Renal pelvis (tissue), 4 donors: ENCODE measurements around the gene BEST1. TPM values are rescaled to one million over a fixed set of nuclear protein-coding genes. Genes with fewer than 3 reads are reported as not detected.

Source experiments
- DNase-seq: peaks from one replicate; pipeline ENCODE4 v3.0.0-alpha.2; 2013
- polyA plus RNA-seq, 3 donors: library from polyadenylated mRNA; unstranded; fragments of 120-200 nt; gene quantifications; one replicate each; pipeline ENCODE4 v1.2.1, GENCODE V29; 2013; ENCODE audit not compliant: insufficient read length in 3 of 3

Gene BEST1
- polyA plus RNA-seq, 3 donors, result 5.1 to 6.3 (median 5.3) TPM

DNA sequence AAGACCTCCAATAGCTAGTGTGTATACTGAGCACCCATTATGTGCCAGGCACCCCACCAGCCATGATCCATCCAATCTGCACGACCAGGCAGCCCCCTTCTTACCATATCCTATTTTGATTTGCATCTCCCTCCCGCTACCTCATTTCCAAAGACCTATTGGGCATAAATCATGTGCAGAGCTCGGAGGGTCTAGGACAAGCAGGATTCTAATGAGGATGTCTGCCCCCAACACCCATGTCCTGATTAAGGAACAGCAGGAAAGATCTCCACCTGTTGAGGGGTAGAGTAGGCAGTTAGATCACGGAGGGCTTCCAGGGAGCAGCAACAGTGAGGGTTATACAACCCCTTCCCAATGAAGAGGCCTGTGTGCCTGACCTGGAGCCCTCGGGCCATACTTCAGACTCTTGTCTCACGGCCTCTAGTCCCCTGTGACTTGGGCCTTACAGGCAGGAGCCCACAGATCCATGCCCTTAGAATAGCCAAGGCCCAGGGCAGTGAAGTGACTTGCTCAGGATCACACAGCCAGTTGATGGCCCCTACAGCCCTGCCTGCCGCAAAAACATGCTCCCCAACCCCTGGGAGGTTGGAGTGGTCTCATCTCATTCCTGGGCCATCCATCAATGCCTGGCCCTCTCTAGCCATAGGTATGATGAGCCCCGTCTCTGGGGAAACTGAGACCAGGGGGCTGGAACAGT, 36.3 kb upstream of the BEST1 start:
- no peak for DNase-seq

DNA sequence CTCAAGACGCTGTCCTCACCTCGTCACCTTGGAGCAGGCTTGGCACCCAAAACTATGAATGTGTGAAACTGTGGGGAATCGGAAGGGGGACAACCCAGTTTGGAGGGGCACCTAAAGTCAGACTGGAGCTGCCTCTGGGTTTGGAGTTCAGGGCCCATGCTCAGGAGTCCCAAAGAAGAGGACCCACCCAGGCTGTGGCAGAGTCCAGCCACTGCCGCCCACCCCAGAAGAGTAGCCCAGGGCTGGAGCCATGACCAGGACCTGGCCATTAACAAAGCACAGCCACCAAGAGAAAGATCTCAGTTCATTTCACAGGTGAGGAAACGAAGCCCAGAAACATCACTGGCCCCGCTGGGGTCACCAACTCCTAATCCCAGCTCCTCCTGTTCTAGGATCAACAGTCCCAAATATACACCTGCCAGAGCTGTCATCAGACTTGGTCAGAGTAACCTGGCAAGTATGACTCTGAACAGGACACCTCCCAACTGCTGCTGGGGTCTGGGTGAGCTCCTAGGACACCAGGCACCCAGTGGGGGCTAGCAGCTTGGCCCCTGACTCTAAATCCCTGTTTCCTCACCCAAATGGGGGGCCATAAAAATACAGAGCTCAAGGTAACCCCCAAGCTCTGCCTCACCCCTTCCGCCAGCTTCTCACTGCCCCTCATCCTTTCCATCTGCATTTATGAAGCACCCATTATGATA, 35.5 kb upstream of the BEST1 start:
- no peak for DNase-seq

- DNase-seq, result no peak
Measured at GRCh38 chr11:61916737-61917333, 33.3 kb upstream of the BEST1 start.

DNA sequence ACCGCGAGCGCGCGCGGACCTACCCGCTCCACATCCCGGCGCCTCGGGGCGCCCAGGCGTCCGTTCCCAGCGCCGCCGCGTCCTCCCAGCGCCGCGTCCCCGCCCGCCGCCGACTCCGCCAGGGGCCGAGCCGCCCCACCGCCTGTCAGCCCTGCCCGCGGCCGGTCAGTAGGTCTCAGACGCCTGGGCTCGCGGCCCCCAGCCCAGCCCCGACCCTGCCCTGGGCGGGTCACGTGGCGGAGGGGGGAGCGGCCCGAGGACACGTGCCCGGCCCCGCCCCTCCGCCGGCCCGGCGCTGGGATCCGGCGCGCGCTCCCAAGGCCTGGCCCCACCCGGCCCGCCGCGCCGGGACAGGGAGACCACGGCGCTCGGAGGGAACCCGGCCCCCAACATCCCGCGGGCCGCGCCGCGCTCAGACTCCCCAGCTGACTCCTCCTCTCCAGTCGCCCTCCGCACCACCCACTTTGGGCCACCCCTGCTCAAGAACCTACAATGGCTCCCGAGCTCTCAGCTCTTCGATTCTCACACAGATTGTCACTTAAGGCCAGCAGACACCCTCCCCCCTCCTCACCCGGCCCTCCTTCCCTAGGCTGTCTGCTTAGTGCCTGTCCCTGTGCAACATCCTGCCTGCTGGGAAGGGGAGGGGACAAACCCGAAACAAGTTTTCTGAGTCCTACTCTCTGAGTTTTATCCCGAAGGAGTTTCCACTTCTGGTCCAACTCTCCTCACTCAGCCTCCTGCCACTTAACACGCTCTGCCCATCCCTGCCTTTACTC, 32.6 kb upstream of the BEST1 start, which contains the start of gene RAB3IL1:
Gene RAB3IL1 (minus strand): TSS at position 233 of the 776 bp plus-strand sequence. CDS start 199 bp downstream, at position 34.
- DNase-seq, result peak; percentile 60

- DNase-seq, result no peak
Measured at GRCh38 chr11:61918251-61918937, 31.8 kb upstream of the BEST1 start.

GRCh38 chr11:61918938-61919704, 31.0 kb upstream of the BEST1 start:
- DNase-seq, result no peak

DNA sequence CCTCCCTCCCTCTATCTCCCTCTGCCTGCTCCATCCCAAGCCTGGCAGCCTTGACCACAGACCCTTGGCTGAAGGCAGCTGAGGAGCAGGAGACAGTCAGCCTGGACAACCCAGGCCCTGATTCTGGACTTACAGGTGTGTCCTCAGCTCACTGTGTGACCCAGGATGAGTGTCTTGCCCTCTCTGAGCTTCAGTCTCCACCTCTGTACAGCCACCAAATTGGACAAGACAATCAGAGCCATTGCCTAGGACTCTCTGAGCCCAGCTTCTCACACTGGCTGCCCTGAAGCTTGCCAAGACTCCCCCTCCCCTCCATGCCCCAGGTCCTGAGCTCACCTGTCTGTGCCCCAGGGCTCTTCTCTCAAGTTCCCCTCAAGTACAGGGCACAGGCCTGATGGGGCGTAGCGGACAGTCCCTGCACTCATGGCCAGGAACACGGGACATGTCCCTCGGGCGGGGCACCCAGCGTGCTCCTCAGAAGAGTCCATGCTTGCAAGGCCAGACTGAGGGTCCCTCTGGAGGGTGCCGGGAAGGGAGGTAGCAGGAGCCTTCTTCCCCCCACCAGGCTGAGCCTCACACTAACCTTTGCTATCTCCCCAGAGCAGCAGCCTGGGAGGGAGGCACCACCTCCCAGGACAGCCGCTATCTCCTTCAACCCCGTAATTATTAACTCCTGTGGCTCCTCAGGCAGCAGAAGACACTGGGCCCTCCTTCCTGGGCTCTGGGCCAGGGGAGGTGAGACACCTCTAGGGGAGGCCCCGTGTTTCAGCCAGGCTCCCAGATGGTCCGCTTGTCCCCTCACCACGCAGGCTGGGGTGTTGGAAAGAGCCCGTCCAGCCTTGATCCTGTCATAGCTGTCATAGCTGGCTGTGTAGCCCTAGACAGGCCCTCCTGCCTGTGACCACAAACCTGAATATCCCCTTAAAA, 30.2 kb upstream of the BEST1 start:
- no peak for DNase-seq

DNA sequence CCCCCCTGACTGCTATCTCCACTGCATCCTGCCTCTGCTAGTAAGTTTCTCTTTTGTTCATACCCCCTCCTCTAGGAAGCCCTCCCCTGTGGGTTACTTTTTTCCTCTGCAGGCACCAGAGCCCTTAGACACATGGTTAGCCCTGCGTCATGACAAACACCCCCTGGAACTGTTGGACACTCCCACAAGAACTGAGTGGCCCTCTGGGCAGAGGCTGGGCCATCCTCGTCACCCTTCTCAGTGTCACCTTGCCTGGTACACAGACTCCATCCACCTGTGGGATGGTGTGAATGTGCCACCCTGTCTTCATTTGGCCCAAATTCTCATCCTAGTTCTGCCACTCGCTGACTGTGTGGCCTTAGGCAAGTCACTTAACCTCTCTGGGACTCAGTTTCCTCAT, 28.7 kb upstream of the BEST1 start:
- DNase-seq, result no peak

GRCh38 chr11:61922539-61922938, 27.6 kb upstream of the BEST1 start:
- DNase-seq, result peak; percentile 76

DNA sequence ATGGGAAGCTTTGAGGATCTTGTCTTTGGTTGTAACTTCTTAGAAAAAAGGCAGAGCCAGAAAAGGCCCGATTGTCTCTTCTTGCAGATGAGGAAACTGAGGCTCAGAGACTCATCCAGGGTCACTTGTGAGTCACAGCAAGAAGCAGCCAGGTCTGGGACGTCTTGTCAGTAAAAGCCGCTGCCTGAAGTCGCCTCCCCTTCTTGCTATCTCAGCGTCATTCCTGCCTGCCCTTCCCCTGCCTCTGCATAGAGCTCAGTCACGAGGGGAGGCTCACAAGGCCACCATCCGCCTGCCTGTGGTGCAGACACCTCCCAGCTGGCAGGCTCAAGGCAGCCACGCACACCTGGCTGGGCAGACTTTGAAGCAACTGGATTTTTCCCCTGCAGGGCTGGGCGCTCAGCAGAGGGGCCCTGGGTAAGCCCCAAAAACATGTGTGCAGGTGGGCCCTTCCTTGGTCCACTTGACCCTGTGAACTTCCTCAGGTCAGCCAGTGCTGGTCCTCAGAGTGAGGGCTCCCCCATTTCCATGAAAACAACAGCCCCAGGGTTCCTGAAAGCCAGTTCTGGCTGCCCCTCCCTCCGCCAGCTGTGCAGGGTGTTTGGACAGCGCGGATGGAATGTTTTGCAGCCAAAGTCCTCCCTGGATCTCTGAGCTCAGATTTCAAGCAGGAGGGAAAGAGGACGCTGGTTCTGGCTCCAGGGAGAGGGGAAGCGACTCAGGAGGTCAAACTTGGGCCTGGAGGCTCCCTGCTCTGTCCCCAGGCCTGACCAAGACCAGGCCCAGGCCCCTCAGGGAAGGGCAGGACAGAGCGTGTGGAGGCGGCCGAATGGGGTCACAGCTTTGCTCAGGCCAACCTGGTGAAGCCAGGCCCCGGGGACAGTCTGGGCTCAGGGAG, 26.7 kb upstream of the BEST1 start:
- DNase-seq, result peak; percentile 87

GRCh38 chr11:61924064-61924455, 26.1 kb upstream of the BEST1 start:
- no peak for DNase-seq

- DNase-seq, result no peak
Measured at GRCh38 chr11:61925736-61926135, 24.4 kb upstream of the BEST1 start.

DNA sequence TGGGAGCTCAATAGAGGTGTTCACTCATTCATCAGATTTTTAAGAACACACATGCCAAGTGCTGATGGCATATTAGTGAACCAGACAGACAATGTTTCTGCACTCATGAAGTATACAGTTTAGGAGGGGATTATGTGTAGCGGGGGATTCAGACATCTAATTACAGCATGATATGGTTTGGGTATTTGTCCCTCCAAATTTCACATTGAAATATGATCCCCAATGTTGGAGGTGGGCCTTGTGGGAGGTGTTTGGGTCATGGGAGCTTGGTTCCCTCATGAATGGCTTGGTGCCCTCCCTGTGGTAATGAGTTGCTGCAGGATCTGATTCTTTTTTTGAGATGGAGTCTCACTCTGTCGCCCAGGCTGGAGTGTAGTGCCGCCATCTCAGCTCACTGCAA, 23.9 kb upstream of the BEST1 start:
- DNase-seq, result no peak

DNA sequence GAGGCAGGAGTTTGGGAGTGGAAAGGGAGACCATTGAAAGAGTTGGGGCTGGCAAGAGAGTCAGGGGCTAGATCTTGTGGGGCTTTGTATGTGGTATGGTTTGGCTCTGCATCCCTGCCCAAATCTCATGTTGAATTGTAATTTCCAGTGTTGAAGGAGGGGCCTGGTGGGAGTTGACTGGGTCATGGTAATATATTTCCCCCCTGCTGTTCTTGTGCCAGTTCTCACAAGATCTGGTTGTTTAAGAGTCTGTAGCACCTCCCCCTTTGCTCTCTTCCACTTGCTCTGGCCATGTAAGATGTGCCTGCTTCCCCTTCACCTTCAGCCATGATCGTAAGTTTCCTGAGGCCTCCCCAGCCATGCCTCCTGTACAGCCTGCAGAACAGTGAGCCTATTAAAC, 22.6 kb upstream of the BEST1 start:
- DNase-seq, result no peak

- no peak for DNase-seq
Measured at GRCh38 chr11:61928606-61929005, 21.5 kb upstream of the BEST1 start.

- no peak for DNase-seq
Measured at GRCh38 chr11:61930933-61931332, 19.2 kb upstream of the BEST1 start.

- DNase-seq, result no peak
Measured at GRCh38 chr11:61935861-61936260, 14.3 kb upstream of the BEST1 start.

DNA sequence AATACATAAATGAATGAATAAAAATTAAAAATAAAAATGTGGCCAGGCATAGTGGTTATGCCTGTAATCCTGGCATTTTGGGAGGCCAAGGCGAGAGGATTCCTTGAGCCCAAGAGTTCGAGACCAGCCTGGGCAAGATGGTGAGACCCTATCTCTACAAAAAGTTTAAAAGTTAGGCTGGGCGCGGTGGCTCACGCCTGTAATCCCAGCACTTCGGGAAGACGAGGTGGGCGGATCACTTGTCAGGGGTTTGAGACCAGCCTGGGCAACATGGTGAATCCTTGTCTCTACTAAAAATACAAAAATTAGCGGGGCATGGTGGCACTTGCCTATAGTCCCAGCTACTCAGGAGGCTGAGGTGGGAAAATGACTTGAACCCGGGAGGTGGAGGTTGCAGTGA, 9.7 kb upstream of the BEST1 start:
- no peak for DNase-seq

DNA sequence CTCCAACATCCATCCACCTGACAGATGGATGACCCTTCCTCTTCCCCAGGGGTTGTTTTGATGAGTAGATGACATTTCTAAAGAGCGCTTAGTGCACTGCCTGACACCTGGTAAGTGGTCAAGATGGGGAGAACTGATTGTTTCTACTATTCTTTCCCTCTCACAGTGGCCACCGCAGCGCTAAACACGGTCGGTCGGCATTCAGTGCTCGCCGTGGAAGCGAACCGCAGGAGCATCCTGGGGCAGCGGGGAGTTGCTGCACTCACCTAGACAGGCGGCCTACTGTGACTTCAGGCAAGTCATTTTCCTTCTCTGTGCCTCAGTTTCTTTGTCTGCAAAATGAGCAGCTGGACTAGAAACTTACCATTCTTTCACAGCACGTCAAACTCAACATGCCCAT, 5.0 kb upstream of the BEST1 start:
- DNase-seq, result no peak
